ENCODE results near the gene EHD4. TPM values are rescaled to one million over a fixed set of nuclear protein-coding genes. Genes with fewer than 3 reads are reported as not detected.

Gene EHD4
- total RNA-seq, 1 donor from 2014 or later: 68.8 TPM

DNA sequence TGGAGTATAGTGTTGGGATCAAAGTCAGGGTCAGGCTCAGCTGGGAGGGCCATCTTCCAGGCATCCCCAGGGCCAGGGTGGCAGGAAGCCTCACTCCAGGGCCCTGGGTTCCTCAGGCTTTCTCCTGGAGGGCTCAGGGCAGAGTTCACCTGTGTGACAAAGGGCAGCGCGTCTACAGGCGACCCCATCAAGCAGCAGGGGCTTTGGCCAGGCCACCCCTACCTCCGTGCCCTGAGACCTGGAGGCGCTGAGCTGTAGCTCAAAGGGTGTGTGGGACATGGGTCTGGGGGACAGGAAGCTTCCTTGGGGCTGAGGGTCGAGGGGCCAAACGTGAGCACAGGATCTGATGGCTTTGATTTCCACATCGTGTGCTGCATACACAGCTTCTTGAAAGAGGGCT, 91.3 kb downstream of the EHD4 start:
- DNase-seq (ENCODE audit: low read depth in 2 of 2): no peak

DNA sequence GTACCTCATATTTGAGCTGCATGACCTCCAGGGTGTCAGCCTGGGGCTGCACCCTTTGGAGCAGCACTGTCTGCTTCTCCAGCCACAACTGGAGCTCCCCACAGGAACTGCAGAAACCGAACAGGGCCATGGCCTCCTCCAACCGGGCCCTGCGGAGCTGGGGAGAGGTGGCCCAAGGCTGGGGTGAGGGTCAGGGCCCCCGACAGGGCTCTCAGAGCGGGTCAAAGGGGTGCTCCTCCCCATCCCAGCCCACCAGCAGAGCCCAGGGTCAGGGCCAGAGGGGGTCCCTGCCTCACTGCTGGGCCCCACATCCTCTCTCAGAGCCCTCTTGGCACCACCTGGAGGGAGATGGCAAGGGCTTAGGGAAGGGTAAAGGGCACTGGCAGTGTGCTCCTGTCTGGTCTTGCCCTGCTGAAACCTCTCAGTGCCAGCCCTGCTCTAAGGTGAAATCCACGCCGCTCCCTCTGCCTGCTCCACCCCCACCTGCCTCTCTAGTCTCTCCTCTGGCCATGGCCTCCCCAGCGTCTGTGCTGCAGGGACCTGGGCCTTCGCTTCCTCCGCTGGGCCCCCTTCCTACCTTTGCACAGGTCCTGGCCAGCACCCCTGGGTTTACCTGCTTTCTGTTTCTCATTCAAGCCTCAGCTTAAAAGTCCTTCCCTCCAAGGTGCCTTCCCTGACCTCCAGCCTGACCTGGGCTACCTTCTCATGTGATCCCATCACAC, 92.0 kb downstream of the EHD4 start:
- no peak for DNase-seq (ENCODE audit: low read depth in 2 of 2)

DNA sequence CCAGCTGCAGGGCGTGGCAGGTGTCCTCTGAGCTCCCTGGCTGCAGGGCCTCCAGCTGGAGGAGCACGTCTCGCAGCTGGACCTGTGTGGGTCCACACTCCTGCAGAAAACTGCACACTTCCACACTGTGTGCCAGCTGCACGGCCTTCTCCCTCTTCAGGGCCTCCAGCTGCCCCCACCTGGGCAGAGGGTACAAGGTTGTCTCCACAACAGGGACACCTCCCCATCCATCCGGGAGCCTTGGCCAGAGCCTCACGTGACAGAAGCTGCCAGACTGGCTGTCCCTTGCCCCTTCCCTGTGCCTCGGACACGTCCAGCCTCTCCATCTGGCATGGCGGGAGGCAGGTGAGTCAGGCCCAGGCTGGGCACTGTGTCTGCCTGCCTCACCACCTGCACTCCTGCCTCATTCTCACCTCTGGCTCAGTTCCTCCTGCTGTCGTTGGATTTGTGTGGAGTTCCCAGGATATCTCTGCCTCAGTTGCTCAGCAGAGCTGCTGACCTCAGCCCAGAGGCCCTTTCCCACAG, 93.0 kb downstream of the EHD4 start:
- no peak for DNase-seq (ENCODE audit: low read depth in 2 of 2)

DNA sequence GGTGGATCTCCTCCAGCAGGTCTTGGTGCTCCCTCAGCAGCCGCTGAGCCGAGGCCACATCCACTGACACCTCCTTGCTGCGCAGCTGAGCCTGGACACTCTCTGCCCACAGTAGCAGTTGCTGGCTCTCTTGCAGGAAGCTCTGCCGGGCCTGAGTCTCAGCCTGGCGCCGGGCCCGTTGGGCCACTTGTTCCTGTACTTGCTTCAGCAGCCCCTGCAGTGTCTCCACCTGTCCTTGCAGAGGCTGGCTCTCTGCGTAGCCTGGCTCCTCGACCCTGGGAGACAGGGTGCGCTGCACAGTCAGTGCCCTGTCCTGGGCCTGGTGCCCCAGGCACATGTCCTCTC, 94.0 kb downstream of the EHD4 start:
- no peak for DNase-seq (ENCODE audit: low read depth in 2 of 2)

DNA sequence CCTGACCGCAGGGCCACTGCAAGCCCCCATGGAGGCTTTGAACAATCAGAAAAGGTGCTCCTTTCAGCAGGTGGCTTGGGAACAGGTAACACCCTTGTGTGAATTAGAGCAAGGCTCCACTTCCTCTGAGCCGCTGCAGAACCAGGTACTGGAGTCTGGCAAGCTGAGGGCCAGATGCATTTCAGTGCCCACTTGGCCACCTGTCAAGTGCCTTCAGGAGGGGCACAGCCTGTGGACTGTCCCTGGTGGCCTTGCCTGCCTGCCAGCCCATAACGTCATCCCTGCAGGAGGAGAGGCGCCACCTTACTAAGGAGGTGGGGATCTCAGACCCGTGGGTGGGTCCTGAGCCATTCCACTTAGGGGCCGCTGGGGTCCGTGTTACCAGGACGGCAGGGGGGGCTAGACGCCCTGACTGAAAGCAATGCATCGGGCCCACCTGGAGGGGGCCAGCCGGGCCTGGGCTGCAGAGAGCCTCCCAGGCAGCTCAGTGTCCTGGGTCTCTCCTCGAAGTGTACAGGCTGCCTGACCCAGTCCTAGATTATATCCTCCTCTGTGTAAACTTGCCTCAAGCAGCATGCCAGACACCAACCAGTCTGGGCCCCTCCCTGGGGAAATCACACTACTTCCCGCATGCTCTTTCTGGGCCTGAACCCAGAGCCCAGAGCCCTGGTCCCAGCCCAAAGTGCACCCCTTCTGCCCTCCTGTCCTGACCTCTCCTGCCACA, 94.6 kb downstream of the EHD4 start:
- DNase-seq (ENCODE audit: low read depth in 2 of 2): no peak

DNA sequence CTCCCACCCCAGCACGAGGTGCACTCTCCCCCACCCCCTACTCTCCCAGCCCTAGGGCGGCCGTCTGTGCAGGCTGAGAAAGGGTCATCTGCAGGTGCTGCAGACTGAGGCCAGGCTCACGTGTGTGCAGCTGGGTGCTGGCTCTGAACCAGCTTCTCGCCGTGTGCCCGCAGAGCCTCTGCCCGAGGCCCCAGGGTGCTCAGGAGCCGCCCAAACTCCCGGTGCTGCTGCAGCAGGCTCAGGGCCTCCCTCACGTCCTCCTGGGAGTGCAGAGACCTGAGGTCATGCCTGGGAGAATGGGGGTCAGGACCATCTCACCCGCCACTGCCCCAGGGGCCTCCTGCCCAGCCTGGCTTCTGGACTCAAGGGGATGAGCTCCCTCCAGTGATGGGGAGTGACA, 95.7 kb downstream of the EHD4 start:
- no peak for DNase-seq (ENCODE audit: low read depth in 2 of 2)

DNA sequence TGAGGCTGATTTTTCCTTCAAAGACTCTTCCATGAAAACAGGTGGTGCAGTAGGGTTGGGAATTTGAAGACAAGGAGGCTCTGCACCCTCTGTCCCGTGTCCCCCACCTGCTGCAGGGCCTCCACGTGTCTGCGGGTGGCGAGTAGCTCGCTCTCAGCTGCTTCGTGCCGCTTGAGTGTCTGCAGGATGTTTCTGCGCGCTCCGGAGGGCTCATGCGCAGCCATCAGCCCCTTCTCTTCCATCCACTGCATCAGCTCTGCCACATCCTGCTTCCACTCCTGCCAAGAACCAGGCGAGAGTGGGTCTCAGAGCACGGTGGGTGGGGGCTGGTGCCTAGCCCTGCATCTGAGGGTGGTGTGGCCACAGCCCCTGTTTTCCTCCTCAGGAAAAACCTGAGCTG, 96.3 kb downstream of the EHD4 start:
- no peak for DNase-seq (ENCODE audit: low read depth in 2 of 2)

DNA sequence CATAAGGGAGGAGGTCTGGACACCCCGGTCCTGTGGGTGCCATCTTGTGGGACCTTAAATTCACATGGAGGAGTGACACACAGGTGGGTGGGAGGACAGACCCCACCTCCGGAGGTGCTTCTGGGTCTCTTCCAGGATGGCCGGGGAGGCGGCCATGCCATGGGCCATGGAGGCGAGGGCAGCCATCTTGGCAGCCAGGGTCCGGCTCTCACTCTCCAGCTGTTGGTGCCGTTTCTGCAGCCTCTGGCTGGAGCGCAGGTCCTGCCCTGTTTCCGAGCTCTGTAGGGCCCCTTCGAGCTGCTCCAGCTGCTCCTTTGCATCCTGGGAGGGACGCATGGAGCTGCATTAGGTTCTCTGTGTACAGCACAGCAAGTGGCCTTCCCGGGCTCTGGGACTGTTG, 97.6 kb downstream of the EHD4 start:
- DNase-seq (ENCODE audit: low read depth in 2 of 2): no peak

DNA sequence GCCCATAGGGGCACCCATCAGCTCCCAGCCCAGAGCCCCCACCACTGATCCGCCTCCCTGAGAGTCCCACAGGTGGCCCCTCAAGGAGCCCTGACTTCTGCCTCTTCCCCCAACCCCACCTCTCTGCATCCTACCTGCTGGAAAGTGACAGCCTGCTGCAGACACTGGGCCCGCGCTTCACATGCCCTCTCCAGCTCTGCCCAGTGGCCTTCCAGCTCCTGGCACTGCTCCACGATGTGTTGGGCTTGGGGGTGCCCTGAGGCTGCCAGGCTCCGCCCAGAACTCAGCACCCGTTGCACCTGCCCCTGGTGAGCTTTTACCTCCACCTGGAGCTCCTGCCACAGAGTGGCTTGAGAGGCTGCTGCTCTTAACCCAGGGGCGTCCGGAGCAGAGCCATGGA, 98.6 kb downstream of the EHD4 start:
- DNase-seq (ENCODE audit: low read depth in 2 of 2): no peak

DNA sequence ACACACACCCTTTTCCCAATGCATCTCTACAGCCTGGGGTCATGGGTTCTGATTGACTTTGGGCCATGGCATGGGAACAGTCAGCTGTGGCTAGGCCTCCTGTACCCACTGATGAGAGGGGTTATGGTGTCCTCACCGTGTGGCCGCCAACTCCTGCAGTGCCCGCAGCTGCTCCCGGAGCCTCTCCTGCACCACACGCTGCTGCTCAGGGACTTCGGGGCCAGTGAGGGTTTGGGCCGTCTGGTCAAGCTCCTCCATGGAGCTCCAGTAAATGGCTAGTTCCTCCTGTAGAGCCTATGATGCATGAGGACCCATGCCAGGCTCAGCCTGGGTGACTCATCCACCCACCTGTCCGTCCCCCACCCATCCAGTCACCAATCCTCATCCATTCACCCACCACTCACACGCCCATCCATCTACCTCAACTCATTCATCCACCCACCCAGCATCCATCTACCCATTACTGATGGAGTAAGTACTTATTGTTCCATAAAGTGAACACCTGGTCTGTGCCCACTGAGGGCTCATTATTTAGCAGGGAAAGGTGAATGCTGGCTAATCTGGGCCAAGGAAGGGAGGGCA, 100.1 kb downstream of the EHD4 start:
- no peak for DNase-seq (ENCODE audit: low read depth in 2 of 2)

DNA sequence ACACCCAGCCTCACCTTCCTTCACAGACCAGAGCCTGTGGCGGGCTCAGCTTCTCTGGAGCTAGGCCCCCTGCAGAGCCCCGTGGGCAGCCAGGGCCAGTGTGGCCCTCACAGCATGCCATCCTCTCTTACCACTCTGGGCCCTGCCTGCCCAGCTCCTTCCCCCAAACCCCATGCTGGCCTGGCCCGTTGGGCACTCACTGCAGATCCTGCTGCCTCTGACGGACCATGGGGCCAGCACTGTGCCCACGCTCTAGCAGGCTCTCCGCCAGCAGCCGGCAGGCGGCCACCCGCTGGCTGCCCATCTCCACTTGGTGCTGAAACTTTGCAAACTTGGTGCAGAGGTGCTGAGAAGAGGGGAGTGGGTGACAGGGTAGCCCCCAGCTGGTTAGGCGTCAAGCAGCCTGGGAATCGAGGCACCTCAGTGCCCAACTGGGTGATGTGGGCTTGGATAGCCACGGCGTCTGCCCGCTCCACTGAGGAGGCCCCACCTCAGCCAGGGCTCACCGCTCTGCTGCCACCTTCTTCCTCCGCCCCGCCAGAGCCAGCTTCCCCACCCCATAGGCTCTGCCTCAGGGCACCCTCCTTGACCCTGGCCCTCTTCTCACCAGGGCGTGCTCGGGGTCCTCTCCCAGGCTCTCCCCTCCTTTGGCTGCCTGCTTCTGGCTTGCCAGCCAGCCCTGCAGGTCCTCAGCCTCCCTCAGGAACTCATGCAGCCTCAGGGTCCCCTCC, 101.0 kb downstream of the EHD4 start:
- no peak for DNase-seq (ENCODE audit: low read depth in 2 of 2)

DNA sequence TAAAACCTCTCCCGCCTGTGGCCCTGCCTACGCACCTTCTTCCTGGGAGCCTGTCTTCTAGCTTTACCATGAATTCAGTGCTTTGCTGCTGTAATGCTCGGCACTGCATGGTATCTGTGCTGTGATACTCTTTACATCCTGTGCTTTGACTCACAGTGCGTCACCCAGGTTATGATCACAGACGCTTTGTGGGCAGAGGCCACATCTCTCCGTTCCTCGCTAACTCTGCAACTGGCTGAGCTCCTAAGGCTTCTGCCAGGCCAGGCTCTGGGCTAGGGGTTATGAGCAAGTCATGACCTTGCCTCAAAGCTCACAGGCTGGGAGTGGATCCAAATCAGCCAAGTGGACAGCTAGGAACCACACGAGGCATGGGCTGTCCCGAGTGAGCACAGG, 101.7 kb downstream of the EHD4 start:
- no peak for DNase-seq (ENCODE audit: low read depth in 2 of 2)

DNA sequence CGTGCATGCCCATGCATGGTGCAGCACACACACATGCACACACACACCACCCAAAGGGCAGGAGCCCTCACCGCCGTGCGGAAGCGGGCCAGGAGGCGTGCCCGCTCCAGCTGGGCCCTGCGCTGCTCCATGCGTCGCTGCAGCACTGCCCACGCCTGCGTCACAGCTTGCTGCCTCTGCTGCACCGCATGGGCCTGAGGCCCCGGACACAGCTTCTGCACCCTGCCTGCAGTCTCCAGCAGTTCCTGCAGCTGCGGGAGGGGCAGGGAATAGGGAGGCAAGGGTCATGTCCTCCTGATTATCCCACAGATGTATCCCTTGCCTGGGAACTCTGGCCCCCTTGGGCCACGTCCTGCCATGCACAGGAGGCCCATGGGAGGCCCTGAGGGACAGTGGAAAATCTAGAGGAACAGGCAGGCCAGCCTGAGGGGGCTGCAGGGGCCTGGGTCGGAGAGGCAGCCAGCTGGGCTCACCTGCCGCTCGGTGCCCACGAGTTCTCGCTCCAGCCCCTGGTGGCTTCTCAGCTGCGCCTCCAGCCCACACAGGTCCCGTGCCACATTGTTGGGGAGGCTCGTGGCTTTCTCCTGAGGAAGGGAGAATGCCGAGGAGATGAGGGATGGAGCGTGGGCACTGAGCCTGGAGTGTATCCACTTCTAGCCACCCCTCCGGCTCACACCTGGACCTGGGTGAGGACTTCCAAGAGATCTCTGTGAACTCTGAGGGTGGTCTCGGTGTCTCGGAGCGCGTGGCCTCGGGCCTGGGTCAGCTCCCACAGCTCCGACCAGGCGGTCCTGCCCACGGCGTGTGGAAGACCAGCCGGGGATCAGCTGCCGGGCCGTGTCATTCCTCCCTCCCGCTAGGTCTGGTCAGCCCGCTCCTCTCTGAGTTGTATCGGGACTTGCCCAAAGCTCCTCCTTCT, 102.3 kb downstream of the EHD4 start:
- no peak for DNase-seq (ENCODE audit: low read depth in 2 of 2)

DNA sequence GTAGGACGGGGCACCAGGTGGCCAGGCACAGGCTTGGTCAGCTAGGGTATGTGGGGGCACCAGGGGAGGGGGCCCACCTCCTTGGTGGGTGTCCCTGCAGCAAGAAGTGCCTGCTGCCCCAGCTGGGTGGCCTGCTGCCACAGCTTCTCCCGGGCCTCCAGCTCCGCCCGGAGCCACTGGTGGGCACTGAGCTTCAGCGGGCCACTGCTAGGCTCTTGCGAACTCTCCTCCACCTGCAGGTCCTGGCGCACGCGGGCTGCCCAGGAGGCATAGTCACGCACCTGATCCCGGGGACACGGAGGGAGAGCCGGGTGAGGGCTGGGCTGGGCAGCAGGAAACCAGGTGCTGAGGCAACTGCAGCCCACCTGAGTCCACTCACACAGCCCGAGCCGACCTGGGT, 104.0 kb downstream of the EHD4 start:
- DNase-seq (ENCODE audit: low read depth in 2 of 2): no peak

DNA sequence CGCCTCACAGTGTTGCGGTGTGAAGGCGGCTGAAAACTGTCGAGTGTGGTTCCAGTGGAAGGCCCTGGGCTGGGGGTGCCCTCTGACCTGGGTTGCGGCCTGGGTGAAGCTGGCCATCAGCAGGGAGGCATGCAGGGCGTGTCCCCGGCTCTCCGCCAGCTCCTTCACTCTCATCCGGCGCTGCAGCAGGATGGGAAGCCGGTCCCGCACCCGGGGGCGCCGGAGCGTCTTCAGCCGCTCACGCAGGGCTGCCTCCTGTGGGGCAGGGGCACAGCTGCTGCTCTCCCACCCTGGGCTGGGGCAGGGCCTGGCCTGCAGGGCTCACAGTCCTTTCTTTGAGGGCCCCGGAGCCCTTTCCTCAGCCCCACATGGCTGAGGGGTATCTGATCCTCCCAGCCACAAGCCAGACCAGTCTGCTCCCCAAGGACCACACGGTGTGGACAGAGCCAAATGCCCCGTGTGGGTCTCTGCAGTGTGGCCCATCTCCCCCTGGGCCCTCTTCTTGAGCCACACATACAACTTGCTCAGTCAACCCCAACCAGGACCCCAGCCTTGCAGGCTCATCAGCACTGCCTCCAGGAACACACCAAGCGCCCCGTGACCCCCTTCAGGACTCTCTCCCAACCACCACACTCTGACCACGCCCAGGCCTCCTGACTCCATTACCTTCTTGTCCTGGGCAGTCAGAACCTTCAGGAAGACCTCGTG, 105.3 kb downstream of the EHD4 start:
- DNase-seq (ENCODE audit: low read depth in 2 of 2): no peak

DNA sequence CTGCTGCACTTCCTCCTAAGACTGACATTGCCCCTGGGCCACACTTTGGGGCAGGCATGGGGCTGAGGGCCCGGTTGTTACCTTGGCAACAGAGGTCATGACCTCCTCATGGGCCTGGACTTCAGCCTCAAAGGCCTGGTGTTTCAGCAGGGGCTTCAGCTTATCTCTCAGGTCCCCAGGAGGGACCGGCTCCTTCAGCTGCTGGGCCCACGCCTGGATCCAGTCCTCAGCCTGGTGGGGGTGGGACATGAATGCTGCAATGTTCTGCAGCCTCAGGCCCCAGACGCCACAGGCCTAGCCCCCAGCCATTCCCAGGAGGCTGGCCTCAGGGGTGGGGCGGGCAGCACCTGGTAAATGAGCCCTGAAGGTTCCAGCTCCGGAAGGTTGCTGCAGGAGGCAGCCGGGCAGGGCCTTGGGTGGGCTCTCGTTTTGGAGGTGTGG, 106.1 kb downstream of the EHD4 start:
- DNase-seq (ENCODE audit: low read depth in 2 of 2): no peak

DNA sequence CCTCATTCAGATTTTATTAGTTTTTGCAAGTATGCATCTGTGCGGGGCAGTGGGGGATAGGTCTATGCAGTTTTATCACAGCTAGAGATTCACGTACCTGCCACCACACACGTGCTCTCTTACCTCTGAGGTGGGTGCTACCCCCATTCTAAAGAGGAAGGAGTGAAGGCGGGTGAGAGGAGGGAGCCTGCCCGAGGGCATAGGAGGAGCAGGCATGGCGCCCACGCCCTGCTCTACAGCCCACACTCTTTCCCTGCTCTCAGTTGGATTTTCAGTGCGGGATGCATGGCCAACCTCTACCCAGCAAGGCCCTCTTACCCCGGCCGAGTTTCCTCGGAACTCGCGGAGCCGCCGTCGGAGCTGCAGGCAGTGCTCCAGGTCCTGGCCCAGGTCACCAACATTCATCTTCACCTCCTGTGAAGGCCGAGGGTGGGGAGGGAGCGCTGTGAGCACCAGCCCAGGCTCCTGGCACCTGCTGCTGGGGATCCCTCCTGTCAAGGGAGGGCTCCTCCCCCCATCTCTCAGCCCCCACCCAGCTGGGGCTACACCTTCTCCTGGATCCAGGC, 106.8 kb downstream of the EHD4 start:
- DNase-seq (ENCODE audit: low read depth in 2 of 2): no peak

DNA sequence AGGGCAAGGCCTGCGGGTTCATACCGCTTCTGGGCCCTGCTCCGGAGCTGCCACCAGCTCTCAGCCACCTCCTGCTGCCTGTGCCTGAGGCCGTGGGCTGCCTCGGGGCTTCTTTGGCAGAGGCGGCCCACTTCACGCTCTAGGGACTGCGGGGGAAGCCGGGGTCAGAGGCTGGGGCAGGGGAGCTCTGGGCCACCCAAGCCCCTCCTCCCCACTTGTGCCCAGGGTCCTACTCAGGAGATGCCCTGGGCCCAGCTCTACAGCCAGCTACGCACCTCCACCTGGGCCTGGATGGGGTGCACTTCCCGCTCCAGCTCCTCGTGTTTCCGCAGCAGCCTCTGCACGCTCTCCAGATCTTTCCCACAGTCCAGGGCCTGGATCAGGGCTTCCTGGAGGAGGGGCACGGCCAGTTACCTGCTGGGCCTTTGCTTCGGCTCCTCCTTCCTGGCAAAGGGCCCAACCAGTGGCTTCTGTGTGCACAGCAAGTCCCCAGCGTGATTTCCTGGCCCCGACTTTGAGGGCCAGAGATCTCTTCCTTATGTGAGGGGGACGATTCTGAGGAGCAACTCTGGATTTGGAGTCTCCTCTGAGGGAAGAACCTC, 109.7 kb downstream of the EHD4 start:
- no peak for DNase-seq (ENCODE audit: low read depth in 2 of 2)

DNA sequence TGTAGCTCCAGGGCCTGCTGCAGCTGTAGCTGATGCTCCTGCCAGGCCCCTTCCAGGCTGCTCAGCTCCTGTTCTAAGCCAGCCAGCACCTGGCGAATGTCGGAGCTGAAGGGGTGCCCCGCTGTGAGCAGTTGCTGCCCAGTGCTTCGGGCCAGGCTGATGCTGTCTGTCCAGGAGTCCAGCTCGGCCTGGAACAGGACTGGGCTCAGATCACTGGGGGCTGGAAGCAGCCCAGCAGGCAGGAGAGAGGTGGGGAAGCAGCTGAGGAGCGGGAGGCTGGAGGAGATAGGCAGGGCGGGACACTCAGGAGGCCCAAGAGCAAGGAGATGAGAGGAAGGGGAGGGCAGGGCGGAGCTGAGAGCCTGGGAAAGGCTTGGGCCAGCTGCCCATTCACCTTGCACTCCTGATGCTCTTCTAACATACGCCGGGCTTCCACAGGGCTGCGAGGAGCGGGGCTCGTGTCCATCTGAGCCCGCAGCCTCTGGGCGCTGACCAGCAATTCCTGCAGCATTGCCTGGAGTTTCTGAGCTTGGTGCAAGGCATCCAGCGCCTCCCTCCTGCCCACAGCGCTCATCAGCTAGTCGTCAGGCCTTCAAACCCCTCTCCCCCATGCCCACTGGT, 110.5 kb downstream of the EHD4 start:
- DNase-seq (ENCODE audit: low read depth in 2 of 2): no peak
